Sigmoid colon (tissue), 4 donors: Measurements from ENCODE around the gene COPZ2.

Experiments used
- POLR2A ChIP-seq, 2 donors: fragments of 450-650 bp; IDR thresholded peaks; one replicate each; pipeline ENCODE4 v1.6.1; 2016; ENCODE audit warnings: antibody characterized with exemption in 2 of 2, mild to moderate bottlenecking in 2 of 2, moderate library complexity in 2 of 2
- POLR2AphosphoS5 ChIP-seq, 4 donors: sonication (generic); formaldehyde crosslinking; IDR thresholded peaks; one replicate each; pipeline ENCODE4 v1.6.1; 2017; ENCODE audit warnings: antibody characterized with exemption in 4 of 4
- TF ChIP-seq, protein P1 (sequence below), 4 experiments: fragments of 450-650 bp in 3 of 4; fragments of 200-600 bp in 1 of 4; IDR thresholded peaks; one replicate each; pipeline ENCODE4 v1.5.1; 2016 to 2019; ENCODE audit warnings: antibody characterized with exemption in 4 of 4, mild to moderate bottlenecking in 3 of 4, moderate library complexity in 2 of 4

DNA sequence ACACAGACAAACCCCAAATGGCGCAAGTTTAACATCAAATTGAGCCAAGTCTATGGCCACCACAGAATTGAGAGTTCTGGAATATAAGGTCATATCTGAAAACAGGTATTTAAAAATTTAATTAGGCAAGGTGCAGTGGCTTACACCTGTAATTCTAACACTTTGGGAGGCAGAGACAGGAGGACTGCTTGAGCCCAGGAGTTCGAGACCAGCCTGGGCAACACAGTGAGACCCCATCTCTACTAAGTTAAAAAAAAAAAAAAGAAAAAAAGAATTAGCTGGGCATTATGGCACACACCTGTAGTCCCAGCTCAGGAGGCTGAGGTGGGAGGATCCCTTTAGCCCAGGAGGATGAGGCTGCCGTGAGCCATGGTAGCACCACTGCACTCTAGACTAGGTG is 29.6 kb upstream of the COPZ2 start:
- TF ChIP-seq, protein P1, sequence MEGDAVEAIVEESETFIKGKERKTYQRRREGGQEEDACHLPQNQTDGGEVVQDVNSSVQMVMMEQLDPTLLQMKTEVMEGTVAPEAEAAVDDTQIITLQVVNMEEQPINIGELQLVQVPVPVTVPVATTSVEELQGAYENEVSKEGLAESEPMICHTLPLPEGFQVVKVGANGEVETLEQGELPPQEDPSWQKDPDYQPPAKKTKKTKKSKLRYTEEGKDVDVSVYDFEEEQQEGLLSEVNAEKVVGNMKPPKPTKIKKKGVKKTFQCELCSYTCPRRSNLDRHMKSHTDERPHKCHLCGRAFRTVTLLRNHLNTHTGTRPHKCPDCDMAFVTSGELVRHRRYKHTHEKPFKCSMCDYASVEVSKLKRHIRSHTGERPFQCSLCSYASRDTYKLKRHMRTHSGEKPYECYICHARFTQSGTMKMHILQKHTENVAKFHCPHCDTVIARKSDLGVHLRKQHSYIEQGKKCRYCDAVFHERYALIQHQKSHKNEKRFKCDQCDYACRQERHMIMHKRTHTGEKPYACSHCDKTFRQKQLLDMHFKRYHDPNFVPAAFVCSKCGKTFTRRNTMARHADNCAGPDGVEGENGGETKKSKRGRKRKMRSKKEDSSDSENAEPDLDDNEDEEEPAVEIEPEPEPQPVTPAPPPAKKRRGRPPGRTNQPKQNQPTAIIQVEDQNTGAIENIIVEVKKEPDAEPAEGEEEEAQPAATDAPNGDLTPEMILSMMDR (IDR thresholded peaks at IDR 0.05) = no peak
- TF ChIP-seq POLR2A (IDR thresholded peaks at IDR 0.05) = no peak
- TF ChIP-seq POLR2AphosphoS5 (IDR thresholded peaks at IDR 0.05) = no peak
